ENCODE results near the gene RPP21. TPM values are rescaled to one million over a fixed set of nuclear protein-coding genes. Genes with fewer than 3 reads are reported as not detected.

The RPP21 gene
- total RNA-seq, 1 donor from 2014 or later: 35.2 TPM

DNA sequence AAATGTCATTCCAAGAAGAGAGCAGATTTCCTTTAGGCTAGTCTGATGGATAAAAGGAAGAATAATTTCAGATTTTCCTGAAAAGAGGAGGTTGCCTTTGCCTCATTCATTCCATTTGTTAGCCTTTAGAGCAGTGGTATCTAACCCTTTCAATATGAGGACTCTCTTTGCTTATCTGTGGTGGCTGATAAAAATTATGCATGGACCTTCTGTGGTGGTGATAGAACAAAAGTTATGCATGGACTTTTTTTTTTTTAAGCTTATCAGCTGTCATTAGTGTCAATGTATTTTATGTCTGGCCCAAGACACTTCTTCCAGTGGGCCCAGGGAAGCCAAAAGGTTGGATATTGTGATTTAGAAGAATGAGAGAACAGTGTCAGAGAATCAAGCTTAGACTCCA lies 16.6 kb upstream of the RPP21 start:
- TF ChIP-seq, protein P1, sequence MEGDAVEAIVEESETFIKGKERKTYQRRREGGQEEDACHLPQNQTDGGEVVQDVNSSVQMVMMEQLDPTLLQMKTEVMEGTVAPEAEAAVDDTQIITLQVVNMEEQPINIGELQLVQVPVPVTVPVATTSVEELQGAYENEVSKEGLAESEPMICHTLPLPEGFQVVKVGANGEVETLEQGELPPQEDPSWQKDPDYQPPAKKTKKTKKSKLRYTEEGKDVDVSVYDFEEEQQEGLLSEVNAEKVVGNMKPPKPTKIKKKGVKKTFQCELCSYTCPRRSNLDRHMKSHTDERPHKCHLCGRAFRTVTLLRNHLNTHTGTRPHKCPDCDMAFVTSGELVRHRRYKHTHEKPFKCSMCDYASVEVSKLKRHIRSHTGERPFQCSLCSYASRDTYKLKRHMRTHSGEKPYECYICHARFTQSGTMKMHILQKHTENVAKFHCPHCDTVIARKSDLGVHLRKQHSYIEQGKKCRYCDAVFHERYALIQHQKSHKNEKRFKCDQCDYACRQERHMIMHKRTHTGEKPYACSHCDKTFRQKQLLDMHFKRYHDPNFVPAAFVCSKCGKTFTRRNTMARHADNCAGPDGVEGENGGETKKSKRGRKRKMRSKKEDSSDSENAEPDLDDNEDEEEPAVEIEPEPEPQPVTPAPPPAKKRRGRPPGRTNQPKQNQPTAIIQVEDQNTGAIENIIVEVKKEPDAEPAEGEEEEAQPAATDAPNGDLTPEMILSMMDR (IDR thresholded peaks at IDR 0.05; ENCODE audit: unreplicated experiment): no peak
- H3K36me3 Mint-ChIP-seq (ENCODE audit: low read depth, unreplicated experiment): peaks cover 26% of the 10 kb centered on the region
- DNase-seq (ENCODE audit: low spot score): no peak
- H3K27ac Mint-ChIP-seq (ENCODE audit: unreplicated experiment): no peak overlapping the region
- peaks cover 25% of the 10 kb centered on the region for H3K4me1 Mint-ChIP-seq (ENCODE audit: unreplicated experiment)
- no peaks in the 10 kb centered on the region for H3K9me3 Mint-ChIP-seq (ENCODE audit: unreplicated experiment)
- H3K4me3 Mint-ChIP-seq (ENCODE audit: unreplicated experiment): no peak overlapping the region
- peaks cover 9% of the 10 kb centered on the region for H3K27me3 Mint-ChIP-seq (ENCODE audit: unreplicated experiment)

DNA sequence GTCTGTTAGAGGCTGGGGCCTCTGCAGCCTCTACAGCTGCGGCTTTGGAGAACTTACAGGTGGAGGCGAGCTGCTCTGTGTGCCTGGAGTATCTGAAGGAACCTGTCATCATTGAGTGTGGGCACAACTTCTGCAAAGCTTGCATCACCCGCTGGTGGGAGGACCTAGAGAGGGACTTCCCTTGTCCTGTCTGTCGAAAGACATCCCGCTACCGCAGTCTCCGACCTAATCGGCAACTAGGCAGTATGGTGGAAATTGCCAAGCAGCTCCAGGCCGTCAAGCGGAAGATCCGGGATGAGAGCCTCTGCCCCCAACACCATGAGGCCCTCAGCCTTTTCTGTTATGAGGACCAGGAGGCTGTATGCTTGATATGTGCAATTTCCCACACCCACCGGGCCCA lies 15.6 kb upstream of the RPP21 start:
- TF ChIP-seq, protein P1 (IDR thresholded peaks at IDR 0.05; ENCODE audit: unreplicated experiment): no peak
- Mint-ChIP-seq H3K27ac (ENCODE audit: unreplicated experiment) (no peak overlapping the region), H3K27me3 (ENCODE audit: unreplicated experiment) (peaks cover 9% of the 10 kb centered on the region), H3K4me1 (ENCODE audit: unreplicated experiment) (peaks cover 25% of the 10 kb centered on the region), H3K4me3 (ENCODE audit: unreplicated experiment) (no peak overlapping the region), H3K36me3 (ENCODE audit: low read depth, unreplicated experiment) (peaks cover 26% of the 10 kb centered on the region), H3K9me3 (ENCODE audit: unreplicated experiment) (no peaks in the 10 kb centered on the region)
- DNase-seq (ENCODE audit: low spot score): no peak

DNA sequence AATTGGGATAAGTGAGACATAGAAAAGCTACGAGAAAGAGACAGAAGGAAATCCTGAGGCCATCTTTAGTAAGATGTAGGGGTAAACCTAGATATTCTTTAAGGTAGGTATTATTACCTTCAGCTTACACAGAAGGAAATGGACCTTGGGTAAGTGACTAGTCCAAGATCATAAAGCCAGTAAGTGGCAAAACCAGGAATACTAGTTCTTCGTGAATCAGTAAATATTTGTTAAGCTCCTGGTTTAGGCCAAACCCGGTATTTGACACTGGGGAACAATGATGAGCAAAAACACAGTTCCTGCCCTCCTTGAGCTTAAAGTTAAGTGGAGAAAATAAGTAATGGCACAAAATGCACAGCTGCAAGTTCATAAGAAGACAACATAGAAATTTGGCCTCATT lies 13.0 kb upstream of the RPP21 start:
- H3K27ac Mint-ChIP-seq (ENCODE audit: unreplicated experiment): no peak overlapping the region
- H3K4me3 Mint-ChIP-seq (ENCODE audit: unreplicated experiment): no peak overlapping the region
- peaks cover 12% of the 10 kb centered on the region for H3K4me1 Mint-ChIP-seq (ENCODE audit: unreplicated experiment)
- peaks cover 37% of the 10 kb centered on the region for H3K36me3 Mint-ChIP-seq (ENCODE audit: low read depth, unreplicated experiment)
- H3K9me3 Mint-ChIP-seq (ENCODE audit: unreplicated experiment): no peaks in the 10 kb centered on the region
- H3K27me3 Mint-ChIP-seq (ENCODE audit: unreplicated experiment): peaks cover 6% of the 10 kb centered on the region
- TF ChIP-seq, protein P1 (IDR thresholded peaks at IDR 0.05; ENCODE audit: unreplicated experiment): no peak
- DNase-seq (ENCODE audit: low spot score): no peak

DNA sequence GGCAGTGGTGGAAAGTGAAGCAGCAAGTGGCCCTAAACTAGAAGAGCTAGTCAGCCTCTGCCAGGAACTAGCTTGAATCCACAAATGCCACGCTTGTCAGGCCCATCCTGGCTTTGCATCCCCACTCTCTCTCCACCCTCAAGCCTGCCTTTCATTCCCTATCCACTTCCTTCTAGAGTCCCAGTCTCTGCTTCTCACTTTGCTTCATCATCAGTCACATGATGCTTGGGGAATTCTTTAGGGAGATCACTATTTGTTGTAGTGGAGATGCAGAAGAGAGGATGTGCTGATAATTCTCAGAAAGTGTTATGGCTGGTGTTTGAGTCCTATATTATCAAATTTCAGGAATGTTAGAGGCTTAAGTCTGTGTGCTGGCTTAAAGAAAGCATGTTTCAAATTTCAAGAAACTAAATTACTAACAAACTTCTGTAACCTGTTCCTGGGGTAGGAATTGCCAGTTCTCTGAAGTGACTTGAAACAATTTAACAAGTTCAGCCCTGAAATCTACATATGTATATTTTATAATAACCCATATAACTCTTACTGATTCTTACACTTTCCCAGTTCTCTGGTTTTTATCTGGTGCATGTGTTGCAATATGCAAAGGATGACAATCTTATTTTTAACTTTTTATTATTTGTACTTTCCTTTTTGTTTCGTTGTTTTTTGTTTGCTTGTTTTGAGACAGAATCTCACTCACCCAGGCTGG lies 10.7 kb upstream of the RPP21 start:
- H3K9me3 Mint-ChIP-seq (ENCODE audit: unreplicated experiment): no peaks in the 10 kb centered on the region
- DNase-seq (ENCODE audit: low spot score): no peak
- H3K4me1 Mint-ChIP-seq (ENCODE audit: unreplicated experiment): no peaks in the 10 kb centered on the region
- H3K36me3 Mint-ChIP-seq (ENCODE audit: low read depth, unreplicated experiment): peaks cover 30% of the 10 kb centered on the region
- H3K27ac Mint-ChIP-seq (ENCODE audit: unreplicated experiment): no peak overlapping the region
- TF ChIP-seq, protein P1 (IDR thresholded peaks at IDR 0.05; ENCODE audit: unreplicated experiment): no peak
- H3K27me3 Mint-ChIP-seq (ENCODE audit: unreplicated experiment): no peaks in the 10 kb centered on the region
- H3K4me3 Mint-ChIP-seq (ENCODE audit: unreplicated experiment): no peak overlapping the region

DNA sequence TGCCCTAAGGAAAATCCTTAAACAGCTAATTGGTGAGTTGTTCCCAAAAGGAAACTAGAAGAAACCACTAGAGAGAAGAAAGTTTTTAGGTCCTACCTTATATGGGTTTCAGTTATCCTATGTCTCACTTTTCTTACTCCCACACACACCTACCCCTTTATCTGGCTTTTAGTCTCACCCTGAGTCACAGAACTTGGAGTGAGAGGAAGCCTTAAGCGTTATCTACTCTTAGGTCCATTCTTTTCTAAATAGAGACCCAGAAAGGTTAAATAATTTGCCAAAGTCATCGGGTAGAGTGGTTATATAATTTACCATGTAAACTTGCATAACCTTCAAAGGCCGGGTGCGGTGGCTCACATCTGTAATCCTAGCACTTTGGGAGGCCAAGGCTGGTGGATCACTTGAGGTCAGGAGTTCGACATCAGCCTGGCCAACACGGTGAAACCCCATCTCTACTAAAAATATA lies 4.3 kb upstream of the RPP21 start:
- Mint-ChIP-seq H3K36me3 (ENCODE audit: low read depth, unreplicated experiment) (peaks cover 31% of the 10 kb centered on the region), H3K4me1 (ENCODE audit: unreplicated experiment) (peaks cover 1% of the 10 kb centered on the region), H3K27me3 (ENCODE audit: unreplicated experiment) (peaks cover 8% of the 10 kb centered on the region), H3K27ac (ENCODE audit: unreplicated experiment) (no peak overlapping the region), H3K9me3 (ENCODE audit: unreplicated experiment) (no peaks in the 10 kb centered on the region), H3K4me3 (ENCODE audit: unreplicated experiment) (no peak overlapping the region)
- TF ChIP-seq, protein P1 (IDR thresholded peaks at IDR 0.05; ENCODE audit: unreplicated experiment): no peak
- DNase-seq (ENCODE audit: low spot score): no peak
